ENCODE measurements around the gene MTA1. TPM values are rescaled to one million over a fixed set of nuclear protein-coding genes. Genes with fewer than 3 reads are reported as not detected.

Gene MTA1
- total and polyA plus RNA-seq, 2 of the 8 experiments (the other 6 are each of a cell fraction or from before 2014, with no cell fraction given) = 73.9 to 221 TPM

DNA sequence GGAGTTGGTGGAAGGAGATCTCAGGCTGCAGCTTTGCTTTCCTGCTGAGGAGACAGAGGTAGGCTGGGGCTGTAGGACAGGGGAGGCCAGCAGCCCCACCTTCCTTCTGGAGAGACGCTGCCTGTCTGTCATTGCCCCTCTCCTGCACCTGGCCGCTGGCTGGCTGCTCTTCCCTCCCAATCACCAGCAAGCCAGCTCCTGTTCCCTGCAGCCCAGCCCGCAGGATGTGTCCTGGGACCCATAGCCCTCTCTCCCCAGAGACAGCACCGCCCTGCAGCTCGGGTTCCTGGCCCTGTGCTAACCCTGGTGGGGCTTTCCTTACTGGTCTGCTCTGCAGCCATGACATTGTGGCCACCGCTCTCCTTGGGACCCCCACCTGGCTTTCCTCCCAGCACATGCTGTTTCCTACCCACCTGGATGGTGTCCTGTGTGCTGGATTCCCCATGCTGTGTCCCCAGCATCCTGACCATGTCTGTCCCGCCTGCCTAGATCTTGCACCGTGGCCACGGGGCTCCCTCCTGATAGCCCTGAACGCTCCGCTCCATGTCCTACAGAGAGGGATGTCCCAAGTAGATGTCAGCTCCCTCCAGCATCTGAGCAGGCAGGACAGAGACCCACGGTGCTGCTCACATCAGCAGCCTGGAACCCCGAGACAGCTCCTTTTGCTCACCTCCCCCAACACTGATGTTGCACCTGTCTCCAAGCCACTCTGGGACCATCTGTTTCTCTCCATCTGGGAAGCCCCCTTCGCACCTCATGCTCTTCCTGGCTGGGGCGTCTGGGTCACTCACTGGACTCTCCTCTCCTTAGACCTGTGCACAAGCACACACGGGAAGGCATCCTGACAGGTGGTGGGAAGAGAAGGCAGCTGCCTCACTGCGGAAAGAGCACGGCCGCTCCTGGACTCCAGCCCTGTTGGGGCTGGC is 1.1 kb upstream of the MTA1 start:
- no peak overlapping the region for H2BK120ac ChIP-seq (replicated peaks; ENCODE audit: low read depth, low read length)
- no peak overlapping the region for H3K23ac ChIP-seq (ENCODE audit: insufficient read length)
- DNase-seq (ENCODE audit: low read depth in 1 of 2, low spot score in 2 of 2) (no peak), FAIRE-seq (no peak)
- peaks cover 0 to 28% (median 24%) of the 10 kb centered on the region in 4 experiments; a peak in 5 of 7 replicates for H3K4me1 ChIP-seq (replicated peaks in 1 of 4; ENCODE audit: control insufficient read depth in 3 of 4, insufficient read depth in 4 of 4, low read length in 3 of 4)
- peaks cover 0 to 13% (median 10%) of the 10 kb centered on the region in 4 experiments; a peak in 5 of 7 replicates for H3K27me3 ChIP-seq (replicated peaks in 1 of 4; ENCODE audit: control insufficient read depth in 3 of 4, extremely low read depth in 1 of 4, insufficient read depth in 3 of 4, low read length in 3 of 4)
- peaks cover 12% of the 10 kb centered on the region for H3K23me2 ChIP-seq (ENCODE audit: low read depth, low read length)
- no peak overlapping the region for H3K27ac ChIP-seq (ENCODE audit: low read depth, low read length)
- H4K5ac ChIP-seq (ENCODE audit: insufficient read length, low read depth, low read length) = no peak overlapping the region
- peaks cover 17% of the 10 kb centered on the region for H3K79me1 ChIP-seq (ENCODE audit: low read depth, low read length)
- CTCF ChIA-PET (ENCODE audit: partially characterized antibody) = interaction anchor here (0.5 to 2.0 kb wide), 7 partner anchors 17 to 86 kb away, joined by 3 to 6 read pairs (median 4); no protein-coding TSS in a partner anchor
- peak overlapping the region; percentile 49 to 74 (median 58); a peak in 7 of 8 replicates for H3K4me3 ChIP-seq (ENCODE audit: extremely low read depth in 1 of 4, insufficient read depth in 2 of 4, low read depth in 3 of 4, low read length in 4 of 4)
- H3K4me2 ChIP-seq (ENCODE audit: insufficient read depth in 1 of 2, low read depth in 2 of 2, low read length in 2 of 2) = peak overlapping the region; percentile 53 to 78
- H3K79me2 ChIP-seq (ENCODE audit: control insufficient read depth in 1 of 2, insufficient read depth in 2 of 2, low read length in 2 of 2) = peaks cover 13 to 39% of the 10 kb centered on the region in 2 experiments; a peak in 3 of 4 replicates
- H4K20me1 ChIP-seq (replicated peaks in 1 of 2; ENCODE audit: control insufficient read depth in 1 of 2, insufficient read depth in 2 of 2, low read length in 2 of 2) = peaks cover 14 to 16% of the 10 kb centered on the region in 2 experiments
- 0 out of 2 replicates have a peak overlapping the region, but pooled peaks have one; percentile 86 for H2AK5ac ChIP-seq (ENCODE audit: low read depth, low read length)
- peak overlapping the region; percentile 15 for H4K91ac ChIP-seq (replicated peaks; ENCODE audit: insufficient read length, low read length)
- POLR2A ChIA-PET (ENCODE audit: partially characterized antibody) = interaction anchor here (0.8 to 1.6 kb wide), 8 partner anchors 10 to 107 kb away, joined by 3 to 4 read pairs (median 3); no protein-coding TSS in a partner anchor
- H2AFZ ChIP-seq (ENCODE audit: low read length) = no peak overlapping the region
- peak overlapping the region in 2 of 4 experiments; percentile 31 to 46; a peak in 2 of 7 replicates for H3K9ac ChIP-seq (replicated peaks in 1 of 4; ENCODE audit: extremely low read depth in 1 of 4, low read depth in 3 of 4, low read length in 3 of 4)
- peak overlapping the region; percentile 97 for H3K4ac ChIP-seq (replicated peaks; ENCODE audit: insufficient read length, low read depth, low read length)
- H2BK20ac ChIP-seq (ENCODE audit: low read length) = no peak overlapping the region
- peak overlapping the region; percentile 39; the same call in 1 of the 2 replicates for H2BK12ac ChIP-seq (ENCODE audit: low read depth, low read length)
- H3K36me3 ChIP-seq (ENCODE audit: control insufficient read depth in 2 of 4, insufficient read depth in 4 of 4, low read length in 3 of 4) = no peaks in the 10 kb centered on the region; a peak in 3 of 8 replicates
- peak overlapping the region; percentile 80; the same call in 1 of the 2 replicates for H4K8ac ChIP-seq (ENCODE audit: extremely low read depth, insufficient read depth, low read length)
- H2BK15ac ChIP-seq (ENCODE audit: low read length) = peak overlapping the region; percentile 72; the same call in 1 of the 2 replicates
- no peaks in the 10 kb centered on the region for H3K9me3 ChIP-seq (ENCODE audit: insufficient read depth in 2 of 2, low read depth in 1 of 2, low read length in 1 of 2)
- H3K18ac ChIP-seq (ENCODE audit: extremely low read depth, low read length) = peak overlapping the region; percentile 68; the same call in 1 of the 2 replicates
- WGBS, 2 experiments (ENCODE audit: extremely low coverage in 1 of 2, insufficient coverage in 1 of 2, insufficient read length in 1 of 2, insufficient replicate concordance in 2 of 2, low coverage in 1 of 2, low lambda C conversion rate in 2 of 2, missing lambda C conversion rate in 1 of 2) = 80% methylated on average over 19 of the region's 19 CpGs; no CpG with 5 or more reads in 1 of the 2 experiments
- H2BK5ac ChIP-seq (ENCODE audit: low read depth, low read length) = peak overlapping the region; percentile 60; the same call in 1 of the 2 replicates
- H3K56ac ChIP-seq (replicated peaks; ENCODE audit: insufficient read length, low read depth, low read length) = no peak overlapping the region
- H3K14ac ChIP-seq (ENCODE audit: insufficient read length) = no peak overlapping the region
- TF ChIP-seq RAD21 (IDR thresholded peaks at IDR 0.05 in 1 of 2, conservative IDR thresholded peaks at IDR 0.05 in 1 of 2; ENCODE audit: low read depth in 2 of 2, low read length in 2 of 2) (no peak), RFX5 (IDR thresholded peaks at IDR 0.05; ENCODE audit: borderline replicate concordance, low read depth, low read length) (no peak), NRF1 (IDR thresholded peaks at IDR 0.05; ENCODE audit: low read depth, low read length) (no peak), POLR2AphosphoS5 (IDR thresholded peaks at IDR 0.05; ENCODE audit: low read depth, low read length) (no peak), TAF7 (optimal IDR thresholded peaks at IDR 0.05; ENCODE audit: borderline replicate concordance, low read depth, low read length) (no peak), RBBP5 (IDR thresholded peaks at IDR 0.05; ENCODE audit: borderline replicate concordance, low read depth, low read length) (no peak), EP300 (IDR thresholded peaks at IDR 0.05; ENCODE audit: borderline replicate concordance in 1 of 2, low read depth in 2 of 2, low read length in 2 of 2) (no peak)
- TF ChIP-seq, protein P1, sequence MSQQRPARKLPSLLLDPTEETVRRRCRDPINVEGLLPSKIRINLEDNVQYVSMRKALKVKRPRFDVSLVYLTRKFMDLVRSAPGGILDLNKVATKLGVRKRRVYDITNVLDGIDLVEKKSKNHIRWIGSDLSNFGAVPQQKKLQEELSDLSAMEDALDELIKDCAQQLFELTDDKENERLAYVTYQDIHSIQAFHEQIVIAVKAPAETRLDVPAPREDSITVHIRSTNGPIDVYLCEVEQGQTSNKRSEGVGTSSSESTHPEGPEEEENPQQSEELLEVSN (IDR thresholded peaks at IDR 0.05) = no peak

Data from H1 (cell line).